HFFc6 (cell line): ENCODE measurements around the gene CDC25A. TPM values are rescaled to one million over a fixed set of nuclear protein-coding genes. Genes with fewer than 3 reads are reported as not detected.

Experiments
- DNase-seq: peaks from one replicate; pipeline ENCODE4 v3.0.0-alpha.2; 2018
- H3K27ac Mint-ChIP-seq: 2 replicates; pipeline ENCODE4 v1.8.0; 2020; ENCODE audit warnings: mild to moderate bottlenecking, mixed read lengths
- H3K27me3 Mint-ChIP-seq: 2 replicates; pipeline ENCODE4 v1.8.0; 2021; ENCODE audit warnings: mild to moderate bottlenecking, moderate library complexity, mixed read lengths; ENCODE audit not compliant: insufficient read depth
- H3K36me3 Mint-ChIP-seq: 2 replicates; pipeline ENCODE4 v1.8.0; 2021; ENCODE audit warnings: low read depth, mixed read lengths
- H3K4me1 Mint-ChIP-seq: 2 replicates; pipeline ENCODE4 v1.8.0; 2020; ENCODE audit warnings: low read depth, mixed read lengths
- H3K4me3 Mint-ChIP-seq: 2 replicates; pipeline ENCODE4 v1.8.0; 2020; ENCODE audit warnings: mild to moderate bottlenecking, moderate library complexity, mixed read lengths
- H3K9me3 Mint-ChIP-seq: 2 replicates; pipeline ENCODE4 v1.8.0; 2020; ENCODE audit warnings: mild to moderate bottlenecking, mixed read lengths
- CTCF ChIP-seq: fragments of 200-600 bp; sonication (generic); IDR thresholded peaks from 2 replicates; pipeline ENCODE4 v1.5.0; 2021; ENCODE audit warnings: antibody characterized with exemption, mild to moderate bottlenecking
- total RNA-seq, 6 experiments: library from RNA; stranded (reverse); fragmentation: NEBNext Ultra II Directional; extraction: Animal tissue kit (Norgen Biotek cat#: 25700); gene quantifications; 2 replicates in 1 of 6; 3 replicates in 5 of 6; pipeline ENCODE4 v1.2.3, GENCODE V29; 2021

The CDC25A gene
- total RNA-seq, 6 experiments from 2014 or later: 5.4 to 12.4 (median 10.0) TPM

- no peaks in the 10 kb centered on the region for H3K27me3 Mint-ChIP-seq
- TF ChIP-seq CTCF: no peak
- H3K27ac Mint-ChIP-seq: no peak overlapping the region
- no peaks in the 10 kb centered on the region for H3K9me3 Mint-ChIP-seq
- H3K4me3 Mint-ChIP-seq: no peak overlapping the region
- DNase-seq: no peak
- peaks cover 17% of the 10 kb centered on the region for H3K36me3 Mint-ChIP-seq
- H3K4me1 Mint-ChIP-seq: peaks cover 24% of the 10 kb centered on the region
Observed at GRCh38 chr3:48185129-48185528, 3.1 kb downstream of the CDC25A start.

DNA sequence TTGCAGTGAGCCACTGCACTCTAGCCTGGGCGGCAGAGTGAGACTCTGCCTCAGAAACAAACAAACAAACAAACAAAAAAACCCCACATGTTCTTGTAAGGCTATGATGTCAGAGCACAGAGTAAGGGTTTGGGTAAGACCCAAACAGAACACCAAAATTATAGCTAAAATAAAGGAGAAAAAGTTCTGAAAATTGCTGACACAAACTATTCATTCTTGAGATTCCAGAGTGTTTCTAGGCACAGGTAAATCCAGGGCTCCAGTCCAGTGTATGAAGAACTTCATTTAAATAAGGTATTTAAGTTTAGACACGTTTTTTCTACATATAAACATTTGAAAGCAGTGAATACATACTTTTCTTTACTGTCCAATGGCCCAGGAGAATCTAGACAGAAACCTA lies 3.9 kb downstream of the CDC25A start:
- Mint-ChIP-seq H3K9me3 (no peaks in the 10 kb centered on the region), H3K4me1 (peaks cover 24% of the 10 kb centered on the region), H3K27ac (no peak overlapping the region), H3K36me3 (peaks cover 17% of the 10 kb centered on the region), H3K4me3 (no peak overlapping the region), H3K27me3 (no peaks in the 10 kb centered on the region)
- no peak for DNase-seq
- no peak for TF ChIP-seq CTCF

DNA sequence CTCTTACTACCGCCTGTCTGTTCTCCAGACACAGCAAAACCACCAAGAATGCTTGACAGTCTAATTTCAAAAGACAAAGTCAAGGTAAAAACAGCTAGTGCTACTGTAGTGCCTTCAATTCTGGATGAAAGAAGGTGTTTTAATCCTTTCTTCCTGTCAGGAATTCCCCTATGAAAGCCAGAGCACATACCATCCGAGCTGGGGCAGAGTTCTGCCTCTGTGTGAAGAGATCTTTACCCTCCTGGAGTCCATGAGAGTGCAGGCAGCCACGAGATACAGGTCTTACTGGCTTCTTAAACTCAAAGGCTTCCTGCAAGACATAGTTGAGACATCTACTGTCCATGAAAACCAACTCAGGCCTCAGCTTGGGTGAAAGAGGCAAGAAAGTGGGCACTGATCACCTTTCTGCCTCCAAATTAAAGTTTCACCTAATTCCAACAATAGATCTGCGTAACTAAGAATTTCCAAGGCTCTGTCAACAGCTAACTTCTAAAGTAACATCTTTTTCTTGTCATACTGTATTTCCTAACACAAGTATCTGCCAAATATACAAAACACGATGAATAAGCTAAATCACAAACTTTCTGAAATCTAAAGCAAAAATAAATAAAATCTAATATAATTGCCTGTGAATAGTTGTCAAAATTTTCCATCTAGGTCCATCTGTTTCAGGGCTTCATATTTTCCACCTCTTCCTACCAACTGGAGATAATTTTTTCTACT lies 7.5 kb downstream of the CDC25A start:
- Mint-ChIP-seq H3K4me3 (no peak overlapping the region), H3K27ac (no peak overlapping the region), H3K4me1 (peaks cover 4% of the 10 kb centered on the region; the same call in 1 of the 2 replicates), H3K27me3 (no peaks in the 10 kb centered on the region), H3K36me3 (peaks cover 8% of the 10 kb centered on the region), H3K9me3 (no peaks in the 10 kb centered on the region)
- TF ChIP-seq CTCF: no peak
- no peak for DNase-seq

GRCh38 chr3:48180021-48180420 lies 8.2 kb downstream of the CDC25A start:
- DNase-seq: no peak
- no peak overlapping the region for H3K4me3 Mint-ChIP-seq
- peaks cover 8% of the 10 kb centered on the region for H3K36me3 Mint-ChIP-seq
- H3K27ac Mint-ChIP-seq: no peak overlapping the region
- no peaks in the 10 kb centered on the region for H3K4me1 Mint-ChIP-seq
- H3K27me3 Mint-ChIP-seq: no peaks in the 10 kb centered on the region
- no peaks in the 10 kb centered on the region for H3K9me3 Mint-ChIP-seq
- TF ChIP-seq CTCF: no peak

DNA sequence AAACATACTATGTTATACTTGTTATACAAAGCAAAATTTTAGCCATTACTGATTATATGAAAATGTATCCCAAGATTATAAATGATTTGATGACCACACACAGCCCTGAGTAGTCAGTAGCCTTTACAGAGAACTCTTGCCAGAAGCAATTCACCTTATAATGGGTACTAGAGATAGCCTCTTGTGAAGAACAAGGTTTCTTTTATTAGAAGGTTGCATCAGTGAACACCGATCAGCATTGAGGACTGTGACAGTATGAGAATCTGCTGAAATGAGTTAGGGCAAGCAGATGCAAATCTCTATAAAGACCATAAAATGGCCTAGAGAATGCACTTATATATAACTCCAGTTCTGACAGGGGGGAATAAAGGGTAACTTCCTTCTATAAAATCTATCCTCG lies 10.1 kb downstream of the CDC25A start:
- Mint-ChIP-seq H3K4me1 (no peaks in the 10 kb centered on the region), H3K27me3 (no peaks in the 10 kb centered on the region), H3K4me3 (no peak overlapping the region), H3K36me3 (peaks cover 15% of the 10 kb centered on the region), H3K9me3 (no peaks in the 10 kb centered on the region), H3K27ac (no peak overlapping the region)
- TF ChIP-seq CTCF: no peak
- DNase-seq: no peak
